Heart left ventricle (tissue), 16 donors: Measurements from ENCODE around the gene PLA2G2F. TPM values are rescaled to one million over a fixed set of nuclear protein-coding genes. Genes with fewer than 3 reads are reported as not detected.
"Not testable (repeated sequence)": the region's sequence is repeated elsewhere in the genome, so short reads cannot be mapped to it uniquely, and the experiment has no call there.

Experiments
- ATAC-seq, 4 donors: fragments of 200-7000 bp; cut with Tn5 transposase; one replicate each; pipeline ENCODE4 v1.9.1; 2020 to 2022; ENCODE audit warnings: moderate library complexity in 4 of 4, mild to moderate bottlenecking in 3 of 4, moderate number of reproducible peaks in 1 of 4
- DNase-seq, 5 donors: peaks; one replicate each; pipeline ENCODE4 v3.0.0-alpha.2; 2020
- H3K27ac ChIP-seq, 12 donors: fragments of 200-600 bp; sonication (generic) in 4 of 12; one replicate each; pipeline versions ENCODE4 v1.5.0 to v1.8.0; 2016 to 2022; ENCODE audit warnings: mild to moderate bottlenecking in 2 of 12
- H3K27me3 ChIP-seq, 9 donors: fragments of 200-600 bp; sonication (generic) in 2 of 9; one replicate each; pipeline versions ENCODE4 v1.5.1 to v1.8.0; 2016 to 2022; ENCODE audit warnings: mild to moderate bottlenecking in 3 of 9
- H3K36me3 ChIP-seq, 9 donors: fragments of 200-600 bp; sonication (generic) in 2 of 9; one replicate each; pipeline versions ENCODE4 v1.5.0 to v1.8.0; 2018 to 2022; ENCODE audit warnings: mild to moderate bottlenecking in 2 of 9
- H3K4me1 ChIP-seq, 12 donors: fragments of 200-600 bp; sonication (generic) in 4 of 12; one replicate each; pipeline versions ENCODE4 v1.5.0 to v1.8.0; 2016 to 2022; ENCODE audit warnings: mild to moderate bottlenecking in 3 of 12
- H3K4me3 ChIP-seq, 12 donors: fragments of 200-600 bp; sonication (generic) in 4 of 12; one replicate each; pipeline versions ENCODE4 v1.5.0 to v1.8.0; 2017 to 2022; ENCODE audit warnings: mild to moderate bottlenecking in 9 of 12, moderate library complexity in 4 of 12
- H3K9me3 ChIP-seq, 12 donors: fragments of 200-600 bp; sonication (generic) in 4 of 12; one replicate each; pipeline versions ENCODE4 v1.5.0 to v1.8.0; 2016 to 2022; ENCODE audit warnings: mild to moderate bottlenecking in 1 of 12
- POLR2A ChIP-seq, 2 donors: fragments of 450-650 bp; IDR thresholded peaks; one replicate each; pipeline ENCODE4 v1.6.1; 2017; ENCODE audit warnings: antibody characterized with exemption in 2 of 2, mild to moderate bottlenecking in 2 of 2, moderate library complexity in 2 of 2
- WGBS, 4 donors: extraction: QIAGEN DNeasy Blood & Tissue Kit in 2 of 4; methylation state at CpG; one replicate each; pipeline versions ENCODE4 v1.1.5 to v1.1.7; 2013 to 2018; 5-methylcytosine and 5-hydroxymethylcytosine counted together
- intact Hi-C, 10 donors: fragments of 100-400 bp; cut with DNase I; formaldehyde crosslinking; loops; one replicate each; pipeline versions ENCODE4 v1.11.1 to v1.14.2; 2022
- polyA plus RNA-seq, 2 donors: library from polyadenylated mRNA; stranded (reverse); fragments of 200-250 nt; gene quantifications; one replicate each; pipeline ENCODE4 v1.2.3, GENCODE V29; 2013
- total RNA-seq, 9 donors: library from RNA; depleted of rRNA in 2 of 9; stranded (reverse); fragments of >200 nt in 2 of 9; fragmentation: NEBNext Ultra II Directional in 3 of 9; extraction: Animal tissue kit (Norgen Biotek cat#: 25700) in 3 of 9; gene quantifications; one replicate each; pipeline versions ENCODE4 v1.1.0 to v1.2.4, GENCODE V29; 2016 to 2023
- TF ChIP-seq, protein P1 (sequence below), 12 donors: fragments of 200-600 bp; sonication (generic) in 4 of 12; IDR thresholded peaks; one replicate each; pipeline versions ENCODE4 v1.5.0 to v1.8.0; 2018 to 2022; ENCODE audit warnings: antibody characterized with exemption in 12 of 12, mild to moderate bottlenecking in 5 of 12
- donor health status: ischemic (EF 13 %, LVEDD 7.1; RV severe dilation, severe dysfunction).
- donor health status: healthy with polysubstance abuse.
- donor health status: DM: no; HTN: yes; CAD: no.
- donor health status: DM: no; HTN: no; CAD: no.
- donor health status: ischemic (EF 25% LVEDD 6.9; RV normal size, moderate dysfunction).
- donor health status: ischemic (EF 25% LVEDD 5.7; RV mildly dilated, moderate dysfunction).
- donor health status: healthy.
- donor health status: DM: yes; HTN: yes; CAD: no.
- donor health status: ischemic (EF 35%, LVEDD 5.7; RV mildly dilated, moderate dysfunction).
- donor health status: nonischemic (EF 11% LVEDD 7.7; RV severe dilation, severe dysfunction).
- donor health status: DM: yes; HTN: yes; CAD: no.
- donor health status: PGD.
- donor health status: ischemic (EF 29% LVEDD 5.4; RV normal size, mild dysfunction).
- donor health status: nonischemic (EF 23%, LVEDD 6.1; RV moderate dilation, normal function).

PLA2G2F gene
- total and polyA plus RNA-seq, 11 donors: not detected

- ATAC-seq: no peak
Measured at GRCh38 chr1:20126806-20127440, 12.2 kb upstream of the PLA2G2F start.

DNA sequence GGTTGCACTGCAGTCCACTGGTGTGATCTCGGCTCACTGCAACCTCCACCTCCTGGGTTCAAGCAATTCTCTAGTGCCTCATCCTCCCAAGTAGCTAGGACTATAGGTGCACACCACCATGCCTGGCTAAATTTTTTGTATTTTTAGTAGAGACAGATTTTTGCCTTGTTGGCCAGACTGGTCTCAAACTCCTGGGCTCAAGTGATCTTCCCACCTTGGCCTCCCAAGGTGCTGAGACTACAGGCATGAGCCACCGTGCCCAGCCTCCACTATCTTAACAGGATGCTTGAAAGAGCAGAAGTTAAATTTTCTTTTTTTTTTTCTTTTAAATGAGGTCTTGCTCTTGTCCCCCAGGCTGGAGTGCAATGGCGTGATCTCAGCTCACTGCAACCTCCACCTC lies 8.6 kb upstream of the PLA2G2F start:
- H3K4me3 ChIP-seq, ATAC-seq, H3K4me1 ChIP-seq, intact Hi-C loops, DNase-seq, H3K27ac ChIP-seq, H3K27me3 ChIP-seq, H3K36me3 ChIP-seq: not testable (repeated sequence)
- H3K9me3 ChIP-seq: peaks cover 0 to 10% (median 0%) of the 10 kb centered on the region in 12 donors
- WGBS, 4 donors: 83 to 93% (median 90%) methylated on average over 3 of the region's 3 CpGs

More at GRCh38 chr1:20126806-20127440, 12.2 kb upstream of the PLA2G2F start:
- Histone ChIP-seq H3K36me3 (no peaks in the 10 kb centered on the region), H3K4me1 (peaks cover 0 to 14% (median 0%) of the 10 kb centered on the region in 12 donors), H3K27me3 (peaks cover 0 to 4% (median 0%) of the 10 kb centered on the region in 9 donors), H3K9me3 (peaks cover 0 to 10% (median 0%) of the 10 kb centered on the region in 12 donors), H3K4me3 (no peak overlapping the region), H3K27ac (no peak overlapping the region)
- WGBS, 4 donors: 90 to 98% (median 93%) methylated on average over 10 of the region's 10 CpGs
- DNase-seq: no peak
- TF ChIP-seq, protein P1, sequence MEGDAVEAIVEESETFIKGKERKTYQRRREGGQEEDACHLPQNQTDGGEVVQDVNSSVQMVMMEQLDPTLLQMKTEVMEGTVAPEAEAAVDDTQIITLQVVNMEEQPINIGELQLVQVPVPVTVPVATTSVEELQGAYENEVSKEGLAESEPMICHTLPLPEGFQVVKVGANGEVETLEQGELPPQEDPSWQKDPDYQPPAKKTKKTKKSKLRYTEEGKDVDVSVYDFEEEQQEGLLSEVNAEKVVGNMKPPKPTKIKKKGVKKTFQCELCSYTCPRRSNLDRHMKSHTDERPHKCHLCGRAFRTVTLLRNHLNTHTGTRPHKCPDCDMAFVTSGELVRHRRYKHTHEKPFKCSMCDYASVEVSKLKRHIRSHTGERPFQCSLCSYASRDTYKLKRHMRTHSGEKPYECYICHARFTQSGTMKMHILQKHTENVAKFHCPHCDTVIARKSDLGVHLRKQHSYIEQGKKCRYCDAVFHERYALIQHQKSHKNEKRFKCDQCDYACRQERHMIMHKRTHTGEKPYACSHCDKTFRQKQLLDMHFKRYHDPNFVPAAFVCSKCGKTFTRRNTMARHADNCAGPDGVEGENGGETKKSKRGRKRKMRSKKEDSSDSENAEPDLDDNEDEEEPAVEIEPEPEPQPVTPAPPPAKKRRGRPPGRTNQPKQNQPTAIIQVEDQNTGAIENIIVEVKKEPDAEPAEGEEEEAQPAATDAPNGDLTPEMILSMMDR (IDR thresholded peaks at IDR 0.05): no peak
- TF ChIP-seq POLR2A (IDR thresholded peaks at IDR 0.05): no peak
- intact Hi-C loops: loop anchor here in 1 of 10 donors (10.0 kb wide), 1 partner anchor 1912 kb away; no protein-coding TSS in a partner anchor

DNA sequence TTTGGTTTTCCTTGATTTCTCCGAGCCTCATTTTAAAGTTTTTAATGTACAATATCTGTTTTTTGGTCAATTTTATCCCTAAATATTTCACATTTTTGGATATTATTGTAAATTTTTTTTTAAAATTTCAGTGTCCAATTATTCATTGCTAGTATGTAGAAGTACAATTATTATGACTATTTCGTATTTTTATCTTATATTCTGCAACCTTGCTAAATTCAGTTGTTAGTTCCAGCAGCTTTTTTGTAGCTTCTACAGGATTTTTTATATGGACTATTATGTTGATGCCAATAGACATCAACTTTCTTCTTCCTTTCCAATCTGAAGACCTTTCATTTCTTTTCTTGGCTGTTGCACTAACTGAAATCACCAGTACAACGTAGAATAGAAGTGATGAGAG lies 4.1 kb upstream of the PLA2G2F start:
- H3K4me1 ChIP-seq: no peaks in the 10 kb centered on the region
- no peaks in the 10 kb centered on the region for H3K27me3 ChIP-seq
- TF ChIP-seq, protein P1 (IDR thresholded peaks at IDR 0.05): no peak
- TF ChIP-seq POLR2A (IDR thresholded peaks at IDR 0.05): no peak
- no peaks in the 10 kb centered on the region for H3K36me3 ChIP-seq
- no peak overlapping the region for H3K27ac ChIP-seq
- H3K4me3 ChIP-seq: no peak overlapping the region
- DNase-seq: no peak
- H3K9me3 ChIP-seq: peaks cover 0 to 4% (median 0%) of the 10 kb centered on the region in 12 donors
- intact Hi-C loops: no loop called here
- WGBS, 4 donors: 84 to 90% (median 88%) methylated on average over 3 of the region's 3 CpGs
- ATAC-seq: no peak

- H3K4me1 ChIP-seq: no peaks in the 10 kb centered on the region
- 84 to 95% (median 90%) methylated on average over 3 of the region's 3 CpGs for WGBS, 4 donors
- H3K36me3 ChIP-seq: no peaks in the 10 kb centered on the region
- H3K27ac ChIP-seq: no peak overlapping the region
- H3K9me3 ChIP-seq: no peaks in the 10 kb centered on the region
- H3K27me3 ChIP-seq: no peaks in the 10 kb centered on the region
- TF ChIP-seq, protein P1 (IDR thresholded peaks at IDR 0.05): no peak
- TF ChIP-seq POLR2A (IDR thresholded peaks at IDR 0.05): no peak
- H3K4me3 ChIP-seq: no peak overlapping the region
- ATAC-seq (no peak), DNase-seq (no peak)
- intact Hi-C loops: no loop called here
Measured at GRCh38 chr1:20136249-20136648, 2.9 kb upstream of the PLA2G2F start.

DNA sequence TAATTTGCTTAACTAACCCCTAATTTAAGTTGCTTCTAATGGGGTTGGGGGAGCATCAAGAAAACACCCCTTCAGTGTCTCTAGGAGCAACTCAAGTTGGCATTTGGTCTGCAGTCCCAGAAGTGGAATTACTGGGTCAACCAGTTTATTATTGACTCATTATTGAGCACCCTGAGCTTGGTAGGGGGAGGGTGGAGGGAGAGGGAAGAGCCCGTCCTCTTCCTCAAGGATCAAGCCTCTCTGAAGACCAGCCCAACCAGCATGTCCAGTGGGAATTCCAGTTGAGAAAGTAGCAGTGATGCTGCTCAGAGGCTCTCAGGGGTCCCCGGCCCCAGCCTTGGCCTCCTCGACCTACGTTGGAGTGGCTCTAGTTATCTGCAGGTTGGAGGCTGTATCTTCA lies 2.1 kb upstream of the PLA2G2F start:
- Histone ChIP-seq H3K9me3 (no peaks in the 10 kb centered on the region), H3K36me3 (no peaks in the 10 kb centered on the region), H3K27me3 (no peaks in the 10 kb centered on the region), H3K4me3 (no peak overlapping the region), H3K27ac (no peak overlapping the region), H3K4me1 (no peaks in the 10 kb centered on the region)
- ATAC-seq (no peak), DNase-seq (no peak)
- intact Hi-C loops: no loop called here
- 89 to 100% (median 91%) methylated on average over 4 of the region's 4 CpGs for WGBS, 4 donors
- TF ChIP-seq POLR2A (IDR thresholded peaks at IDR 0.05): no peak
- TF ChIP-seq, protein P1 (IDR thresholded peaks at IDR 0.05): no peak
